Natural killer cell treated with Interleukin-12 subunit alpha and Interleukin-12 subunit beta and Interleukin-15 and Interleukin-18, amount 100 ng/mL, for 72 hours (primary cell): ENCODE data around the gene DHDH. TPM values are rescaled to one million over a fixed set of nuclear protein-coding genes. Genes with fewer than 3 reads are reported as not detected.

Experiments
- ATAC-seq, 2 donors: fragments of 150-1000 bp; cut with Tn5 transposase in 1 of 2; sonication (Bioruptor Pico), chemical (Tn5 transposase) in 1 of 2; 2 replicates each; pipeline ENCODE4 v1.10.0; 2021
- DNase-seq: peaks from one replicate; pipeline ENCODE4 v3.0.0; 2022; ENCODE audit warnings: low spot score
- H3K27ac Mint-ChIP-seq, 2 donors: 1 replicate in 1 of 2; 2 replicates in 1 of 2; pipeline ENCODE4 v1.8.0; 2022; ENCODE audit warnings: mixed read lengths in 2 of 2, mild to moderate bottlenecking in 1 of 2, moderate library complexity in 1 of 2
- H3K27me3 Mint-ChIP-seq, 2 donors: 1 replicate in 1 of 2; 2 replicates in 1 of 2; pipeline ENCODE4 v1.8.0; 2022; ENCODE audit warnings: mixed read lengths in 2 of 2
- H3K36me3 Mint-ChIP-seq: one replicate; pipeline ENCODE4 v1.8.0; 2022; ENCODE audit warnings: mixed read lengths
- H3K4me1 Mint-ChIP-seq, 2 donors: 1 replicate in 1 of 2; 2 replicates in 1 of 2; pipeline ENCODE4 v1.8.0; 2022; ENCODE audit warnings: low read depth in 2 of 2, mixed read lengths in 2 of 2, mild to moderate bottlenecking in 1 of 2
- H3K4me3 Mint-ChIP-seq: one replicate; pipeline ENCODE4 v1.8.0; 2022; ENCODE audit warnings: mixed read lengths
- H3K9me3 Mint-ChIP-seq: 2 replicates; pipeline ENCODE4 v1.8.0; 2022; ENCODE audit warnings: mixed read lengths
- total RNA-seq, 2 donors: library from RNA; stranded (reverse); gene quantifications; one replicate each; pipeline ENCODE4 v1.2.3, GENCODE V29; 2022

Gene DHDH
- total RNA-seq, 2 donors from 2014 or later, result 0.43 TPM; not detected in 1

GRCh38 chr19:48969276-48970138 is 36.0 kb downstream of the DHDH start:
- H3K4me3 Mint-ChIP-seq, result no peak overlapping the region
- peaks cover 28 to 35% of the 10 kb centered on the region in 2 donors for H3K4me1 Mint-ChIP-seq
- peak overlapping the region in 1 of 2 donors; percentile 86 for H3K27ac Mint-ChIP-seq
- H3K27me3 Mint-ChIP-seq, result no peaks in the 10 kb centered on the region
- H3K36me3 Mint-ChIP-seq, result peaks cover 7% of the 10 kb centered on the region
- ATAC-seq (peak in 1 of 2 donors; percentile 1), DNase-seq (no peak)
- no peaks in the 10 kb centered on the region for H3K9me3 Mint-ChIP-seq

- no peak overlapping the region for H3K27ac Mint-ChIP-seq
- H3K36me3 Mint-ChIP-seq, result peaks cover 7% of the 10 kb centered on the region
- H3K4me1 Mint-ChIP-seq, result peaks cover 21 to 28% of the 10 kb centered on the region in 2 donors
- H3K9me3 Mint-ChIP-seq, result no peaks in the 10 kb centered on the region
- ATAC-seq (no peak), DNase-seq (no peak)
- no peaks in the 10 kb centered on the region for H3K27me3 Mint-ChIP-seq
- no peak overlapping the region for H3K4me3 Mint-ChIP-seq
These were observed 36.8 kb downstream of the DHDH start for GRCh38 chr19:48970139-48970766.

GRCh38 chr19:48970923-48971395 is 37.5 kb downstream of the DHDH start:
- Mint-ChIP-seq H3K4me1 (peaks cover 15 to 21% of the 10 kb centered on the region in 2 donors), H3K27ac (peak overlapping the region in 1 of 2 donors; percentile 67), H3K4me3 (no peak overlapping the region), H3K27me3 (no peaks in the 10 kb centered on the region), H3K9me3 (no peaks in the 10 kb centered on the region), H3K36me3 (peaks cover 7% of the 10 kb centered on the region)
- DNase-seq, result peak; percentile 78
- ATAC-seq, result peak; percentile 63 to 69

GRCh38 chr19:48975947-48976847 is 42.7 kb downstream of the DHDH start:
- H3K27ac Mint-ChIP-seq, result no peak overlapping the region
- no peak overlapping the region for H3K4me3 Mint-ChIP-seq
- H3K27me3 Mint-ChIP-seq, result no peaks in the 10 kb centered on the region
- no peaks in the 10 kb centered on the region for H3K9me3 Mint-ChIP-seq
- H3K36me3 Mint-ChIP-seq, result peaks cover 6% of the 10 kb centered on the region
- DNase-seq (no peak), ATAC-seq (peak in 1 of 2 donors; percentile 51)
- H3K4me1 Mint-ChIP-seq, result peaks cover 5 to 7% of the 10 kb centered on the region in 2 donors

- Mint-ChIP-seq H3K4me3 (no peak overlapping the region), H3K27me3 (no peaks in the 10 kb centered on the region), H3K9me3 (no peaks in the 10 kb centered on the region), H3K36me3 (peaks cover 6% of the 10 kb centered on the region), H3K4me1 (peaks cover 5 to 7% of the 10 kb centered on the region in 2 donors), H3K27ac (no peak overlapping the region)
- no peak for ATAC-seq
- DNase-seq, result no peak
These were observed 43.6 kb downstream of the DHDH start for GRCh38 chr19:48977061-48977460.

GRCh38 chr19:48982280-48982679 is 48.8 kb downstream of the DHDH start:
- H3K36me3 Mint-ChIP-seq, result peaks cover 11% of the 10 kb centered on the region
- H3K9me3 Mint-ChIP-seq, result no peaks in the 10 kb centered on the region
- H3K4me1 Mint-ChIP-seq, result peaks cover 0 to 4% of the 10 kb centered on the region in 2 donors
- no peak overlapping the region for H3K4me3 Mint-ChIP-seq
- DNase-seq, result no peak
- no peaks in the 10 kb centered on the region for H3K27me3 Mint-ChIP-seq
- no peak overlapping the region for H3K27ac Mint-ChIP-seq
- no peak for ATAC-seq

GRCh38 chr19:48985711-48986110 is 52.2 kb downstream of the DHDH start:
- H3K9me3 Mint-ChIP-seq, result no peaks in the 10 kb centered on the region
- H3K27ac Mint-ChIP-seq, result no peak overlapping the region
- peaks cover 13% of the 10 kb centered on the region for H3K36me3 Mint-ChIP-seq
- ATAC-seq (no peak), DNase-seq (no peak)
- H3K27me3 Mint-ChIP-seq, result no peaks in the 10 kb centered on the region
- H3K4me3 Mint-ChIP-seq, result no peak overlapping the region
- peaks cover 5 to 9% of the 10 kb centered on the region in 2 donors for H3K4me1 Mint-ChIP-seq

GRCh38 chr19:48986211-48986610 is 52.7 kb downstream of the DHDH start:
- Mint-ChIP-seq H3K27ac (no peak overlapping the region), H3K4me3 (no peak overlapping the region), H3K27me3 (no peaks in the 10 kb centered on the region), H3K4me1 (peaks cover 5 to 13% of the 10 kb centered on the region in 2 donors), H3K36me3 (peaks cover 13% of the 10 kb centered on the region), H3K9me3 (no peaks in the 10 kb centered on the region)
- no peak for ATAC-seq
- no peak for DNase-seq

GRCh38 chr19:48987323-48987722 is 53.8 kb downstream of the DHDH start:
- peaks cover 10 to 18% of the 10 kb centered on the region in 2 donors for H3K4me1 Mint-ChIP-seq
- ATAC-seq (no peak), DNase-seq (no peak)
- no peaks in the 10 kb centered on the region for H3K9me3 Mint-ChIP-seq
- peaks cover 13% of the 10 kb centered on the region for H3K36me3 Mint-ChIP-seq
- no peak overlapping the region for H3K4me3 Mint-ChIP-seq
- H3K27me3 Mint-ChIP-seq, result no peaks in the 10 kb centered on the region
- H3K27ac Mint-ChIP-seq, result no peak overlapping the region

GRCh38 chr19:48988286-48988685 is 54.8 kb downstream of the DHDH start:
- no peaks in the 10 kb centered on the region for H3K9me3 Mint-ChIP-seq
- peaks cover 9% of the 10 kb centered on the region for H3K36me3 Mint-ChIP-seq
- peaks cover 16 to 24% of the 10 kb centered on the region in 2 donors for H3K4me1 Mint-ChIP-seq
- no peak overlapping the region for H3K27ac Mint-ChIP-seq
- no peak overlapping the region for H3K4me3 Mint-ChIP-seq
- no peak for ATAC-seq
- H3K27me3 Mint-ChIP-seq, result no peaks in the 10 kb centered on the region
- DNase-seq, result no peak

- Mint-ChIP-seq H3K27me3 (no peaks in the 10 kb centered on the region), H3K27ac (no peak overlapping the region), H3K4me1 (peaks cover 20 to 27% of the 10 kb centered on the region in 2 donors), H3K36me3 (peaks cover 8% of the 10 kb centered on the region), H3K9me3 (no peaks in the 10 kb centered on the region), H3K4me3 (no peak overlapping the region)
- DNase-seq (no peak), ATAC-seq (no peak)
These were observed 55.4 kb downstream of the DHDH start for GRCh38 chr19:48988860-48989259.

- no peaks in the 10 kb centered on the region for H3K9me3 Mint-ChIP-seq
- H3K4me1 Mint-ChIP-seq, result peaks cover 27 to 31% of the 10 kb centered on the region in 2 donors
- no peak overlapping the region for H3K4me3 Mint-ChIP-seq
- no peaks in the 10 kb centered on the region for H3K27me3 Mint-ChIP-seq
- DNase-seq (no peak), ATAC-seq (no peak)
- no peak overlapping the region for H3K27ac Mint-ChIP-seq
- peaks cover 8% of the 10 kb centered on the region for H3K36me3 Mint-ChIP-seq
These were observed 56.3 kb downstream of the DHDH start for GRCh38 chr19:48989701-48990291.

GRCh38 chr19:48990400-48990799 is 56.9 kb downstream of the DHDH start:
- no peak for DNase-seq
- Mint-ChIP-seq H3K27me3 (no peaks in the 10 kb centered on the region), H3K36me3 (peaks cover 8% of the 10 kb centered on the region), H3K9me3 (no peaks in the 10 kb centered on the region), H3K4me3 (no peak overlapping the region), H3K27ac (peak overlapping the region in 1 of 2 donors; percentile 95), H3K4me1 (peaks cover 33 to 37% of the 10 kb centered on the region in 2 donors)
- no peak for ATAC-seq
